Left forelimb (tissue), 1 donor: ENCODE measurements around the gene RHOB.

Experiments
- DNase-seq: peaks from one replicate; pipeline ENCODE4 v3.0.0-alpha.2; 2018; ENCODE audit warnings: low spot score

The RHOB gene

DNA sequence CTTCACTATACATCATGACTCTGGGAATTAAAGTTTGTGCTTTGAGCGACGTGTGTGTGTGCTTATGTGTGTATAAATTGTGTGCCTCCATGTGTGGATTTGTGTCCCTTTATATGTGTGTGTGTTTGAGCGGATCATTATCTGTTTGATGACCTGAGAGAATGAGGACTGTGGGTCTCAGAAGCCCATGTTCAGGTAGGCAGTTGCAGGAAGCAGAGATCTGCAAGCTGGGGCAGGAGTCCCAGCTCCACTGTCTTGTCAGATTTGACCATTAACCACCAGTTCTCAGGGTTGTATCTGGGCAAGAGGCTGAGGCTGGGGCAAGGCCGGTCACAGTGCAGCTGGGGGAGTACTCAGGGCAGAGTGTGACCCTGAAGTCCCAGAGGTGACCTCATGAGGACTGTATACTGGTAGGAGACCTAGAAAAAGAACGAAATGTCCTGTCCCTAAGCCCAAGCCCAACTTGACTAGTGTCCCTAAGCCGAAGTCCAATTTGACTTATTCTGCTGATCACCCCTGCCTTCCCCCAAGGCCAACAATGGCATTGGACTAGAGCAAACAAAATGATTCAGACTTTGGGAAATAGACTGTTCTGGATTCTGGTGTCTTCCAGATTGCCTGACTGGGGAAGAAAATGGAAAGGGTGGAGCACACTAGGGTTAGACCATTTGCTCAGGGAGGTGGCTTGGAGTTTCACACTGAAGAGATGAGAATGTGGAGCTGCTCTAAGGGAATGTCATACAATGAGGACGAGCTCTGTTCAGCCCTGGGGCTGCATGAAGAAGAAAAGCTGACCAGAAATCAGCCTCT lies 28.1 kb downstream of the RHOB start:
- DNase-seq: peak; percentile 44

DNA sequence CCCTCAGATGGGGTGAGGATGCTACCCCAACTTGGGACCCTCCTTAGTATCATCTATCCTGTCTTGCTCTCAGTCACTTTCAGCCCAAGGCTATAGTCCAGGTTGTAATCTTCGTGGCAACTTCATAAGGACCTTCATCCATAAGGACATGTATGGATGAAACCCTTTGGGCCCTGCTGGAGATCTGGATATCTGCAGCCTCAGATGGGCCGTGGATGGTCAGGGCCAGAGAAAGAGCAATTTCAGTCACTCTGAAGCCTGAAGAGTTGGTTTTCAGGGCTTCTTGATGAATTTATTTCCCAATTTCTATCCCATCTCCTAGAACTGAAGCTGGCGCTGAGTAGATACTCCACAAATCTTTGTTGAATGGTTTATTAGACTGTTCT lies 28.7 kb downstream of the RHOB start:
- peak; percentile 38 for DNase-seq

DNA sequence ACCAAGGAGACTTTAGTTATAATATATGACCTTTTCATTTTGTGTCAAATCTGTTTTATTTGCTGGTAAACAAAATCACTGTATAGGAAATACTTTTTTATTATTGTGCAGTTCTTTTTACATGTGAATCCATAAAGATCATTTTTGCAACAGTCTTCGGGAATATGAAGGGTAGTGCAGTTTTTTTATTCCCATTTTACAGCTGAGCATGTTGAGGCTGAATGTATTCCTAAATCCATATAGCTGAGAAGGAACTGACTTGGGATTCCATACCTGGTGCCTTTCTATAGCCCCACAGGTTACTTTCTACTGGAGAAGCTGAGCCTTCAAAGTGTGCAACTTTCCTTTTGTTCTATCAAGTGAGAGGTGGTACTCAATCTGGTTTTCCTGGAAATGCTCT lies 29.6 kb downstream of the RHOB start:
- no peak for DNase-seq

DNA sequence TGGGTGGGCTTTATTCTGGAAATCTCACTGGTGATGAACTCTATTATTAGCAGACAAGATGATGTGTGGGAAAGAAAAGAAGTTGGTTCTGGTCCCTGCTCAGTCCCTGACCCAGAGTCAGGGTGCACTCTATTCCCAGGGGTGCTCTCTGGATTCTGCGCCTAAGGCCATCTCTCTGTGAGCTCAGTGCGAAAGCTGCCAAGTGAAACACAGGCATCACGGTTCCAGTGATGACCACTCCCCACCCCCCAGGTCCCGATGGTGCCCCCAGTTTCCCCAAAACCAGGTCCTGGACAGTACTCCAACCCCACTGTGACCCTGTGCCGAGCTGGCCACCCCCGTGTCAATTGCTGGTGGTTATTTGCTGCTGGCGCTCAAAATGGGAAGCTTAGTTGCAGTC lies 30.1 kb downstream of the RHOB start:
- DNase-seq: peak; percentile 52

DNA sequence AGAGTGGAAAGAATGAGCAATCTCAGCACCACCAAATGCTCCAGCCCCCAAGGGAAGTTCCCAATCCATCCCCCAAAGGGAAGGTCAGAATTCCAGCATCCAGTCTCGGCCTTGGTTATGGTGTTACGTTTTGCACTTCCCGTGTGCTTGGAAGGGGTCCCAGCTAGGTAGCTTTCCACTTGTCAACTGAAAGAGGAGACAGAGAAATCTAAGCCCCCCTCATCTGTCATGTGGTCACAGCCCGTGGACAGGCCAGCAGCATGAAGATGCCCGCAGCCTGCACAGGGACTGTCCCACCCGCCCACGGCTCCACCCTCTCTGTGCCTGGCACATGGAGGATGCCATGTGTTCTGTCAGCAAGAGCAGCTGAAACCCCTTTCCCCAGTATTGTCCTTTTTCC lies 32.1 kb downstream of the RHOB start:
- DNase-seq: peak; percentile 47

DNA sequence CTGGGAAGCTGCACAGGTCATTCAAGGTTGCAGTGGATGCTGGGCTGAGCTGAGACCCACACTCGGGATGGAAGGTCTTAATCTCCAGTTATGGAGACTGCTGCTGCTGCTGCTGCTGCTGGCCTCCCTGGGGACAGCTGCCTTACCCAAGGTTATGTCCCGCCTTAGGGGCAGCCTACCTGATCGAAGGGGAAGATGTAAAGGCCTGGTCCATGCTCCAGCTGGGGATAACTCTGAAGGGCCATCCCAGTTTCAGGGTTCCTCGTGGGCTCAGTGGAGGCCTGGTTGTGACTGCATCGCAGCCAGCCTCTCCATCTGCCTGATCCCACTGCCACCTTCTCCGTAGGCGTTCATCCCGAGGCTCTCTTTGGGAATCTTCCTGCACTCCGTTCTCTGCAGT lies 33.0 kb downstream of the RHOB start:
- DNase-seq: peak; percentile 49

DNA sequence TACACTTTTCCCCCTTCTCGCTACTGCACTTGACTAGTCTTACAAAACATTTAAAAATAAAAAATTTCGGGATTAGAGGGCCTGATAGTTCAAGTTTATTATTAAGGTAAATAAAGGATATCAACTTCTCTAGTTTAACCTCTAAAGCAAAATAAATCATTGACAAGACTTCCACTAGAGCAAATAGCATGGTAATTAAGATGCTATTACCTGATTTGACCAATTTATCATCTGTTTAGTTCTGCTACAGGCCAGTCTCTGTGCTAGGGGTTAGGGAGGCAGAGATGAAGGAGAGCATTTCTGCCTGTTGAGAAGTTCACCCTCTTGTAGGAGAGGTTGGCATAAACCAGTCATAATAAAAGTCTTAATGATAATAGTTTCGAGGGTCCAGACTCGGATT lies 34.0 kb downstream of the RHOB start:
- DNase-seq: no peak

DNA sequence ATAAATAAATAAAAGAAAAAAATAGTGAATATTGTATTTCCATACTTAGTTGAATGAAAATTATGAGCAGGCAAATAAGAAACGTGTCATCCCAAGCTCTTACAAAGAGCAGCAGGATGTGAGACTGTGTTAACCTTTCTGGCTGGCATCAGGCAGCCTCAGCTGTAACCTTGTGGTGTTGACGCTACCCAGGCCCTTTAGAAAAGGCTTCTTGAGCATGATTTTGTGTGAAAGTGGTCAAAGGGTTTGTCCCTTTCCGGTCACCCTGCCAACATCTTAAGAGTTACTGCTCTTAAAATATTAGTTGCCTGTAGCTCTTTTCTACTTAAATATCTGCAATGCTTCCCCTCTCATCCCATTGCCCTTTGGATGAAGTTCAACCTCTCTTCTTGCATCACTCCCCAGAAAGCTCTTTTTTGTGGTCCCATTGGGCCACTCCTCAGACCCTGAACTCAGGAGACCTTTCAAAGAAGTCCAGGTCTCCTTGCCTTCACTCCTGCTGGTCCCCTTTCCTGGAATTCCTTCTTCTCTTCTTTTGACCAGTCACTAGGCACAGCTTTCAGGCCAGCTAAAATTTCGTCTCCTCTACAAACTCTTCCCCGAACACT lies 35.0 kb downstream of the RHOB start:
- DNase-seq: peak; percentile 25

DNA sequence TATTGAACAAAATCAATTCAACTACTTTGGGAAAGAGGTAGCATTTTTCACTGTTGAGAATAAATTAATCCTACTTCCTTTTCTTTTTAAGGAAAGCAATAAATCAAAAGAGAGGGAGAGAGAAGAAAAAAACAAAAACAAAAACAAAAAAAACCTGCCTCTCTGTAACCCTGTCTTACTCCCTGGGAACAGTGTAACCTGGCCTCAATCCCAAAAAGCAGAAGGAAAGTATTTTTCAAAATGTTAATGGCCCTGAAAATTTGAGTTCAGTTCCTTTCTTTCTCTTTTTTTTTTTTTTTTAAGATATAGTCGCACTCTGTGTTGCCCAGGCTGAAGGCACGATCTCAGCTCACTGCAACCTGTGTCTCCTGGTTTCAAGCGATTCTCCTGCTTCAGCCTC lies 35.9 kb downstream of the RHOB start:
- no peak for DNase-seq

DNA sequence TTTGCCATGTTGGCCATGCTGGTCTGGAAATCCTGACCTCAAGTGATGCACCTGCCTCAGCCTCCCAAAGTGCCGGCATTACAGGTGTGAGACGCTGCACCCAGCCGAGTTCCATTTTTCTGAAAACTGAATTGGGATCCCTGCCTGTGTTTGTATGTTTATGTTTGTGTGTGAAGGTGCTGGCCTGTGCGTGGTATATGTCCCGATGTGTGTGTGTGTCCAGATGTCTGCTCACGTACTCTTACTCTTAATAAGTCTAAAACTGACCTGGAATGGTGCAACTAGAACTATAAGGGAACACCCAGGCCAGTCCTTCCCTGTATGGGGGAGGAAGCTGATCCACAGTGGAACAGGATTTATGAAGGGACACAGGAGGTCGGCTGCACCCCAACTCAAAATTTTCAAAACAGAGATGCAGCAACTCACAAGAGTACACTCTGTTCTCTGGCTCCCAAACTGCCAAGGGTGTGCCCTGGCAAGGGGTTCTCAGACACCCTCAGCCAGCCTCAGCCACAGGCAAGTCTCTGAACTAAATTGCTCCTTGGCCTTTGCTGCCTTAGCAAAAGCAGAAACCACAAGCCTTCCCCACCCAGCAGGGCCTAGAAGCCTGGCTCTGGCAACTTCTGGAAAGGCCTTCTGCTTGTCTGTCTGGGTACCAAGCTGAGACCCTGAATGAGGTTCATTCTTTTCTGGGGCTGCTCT lies 36.5 kb downstream of the RHOB start:
- DNase-seq: peak; percentile 64

DNA sequence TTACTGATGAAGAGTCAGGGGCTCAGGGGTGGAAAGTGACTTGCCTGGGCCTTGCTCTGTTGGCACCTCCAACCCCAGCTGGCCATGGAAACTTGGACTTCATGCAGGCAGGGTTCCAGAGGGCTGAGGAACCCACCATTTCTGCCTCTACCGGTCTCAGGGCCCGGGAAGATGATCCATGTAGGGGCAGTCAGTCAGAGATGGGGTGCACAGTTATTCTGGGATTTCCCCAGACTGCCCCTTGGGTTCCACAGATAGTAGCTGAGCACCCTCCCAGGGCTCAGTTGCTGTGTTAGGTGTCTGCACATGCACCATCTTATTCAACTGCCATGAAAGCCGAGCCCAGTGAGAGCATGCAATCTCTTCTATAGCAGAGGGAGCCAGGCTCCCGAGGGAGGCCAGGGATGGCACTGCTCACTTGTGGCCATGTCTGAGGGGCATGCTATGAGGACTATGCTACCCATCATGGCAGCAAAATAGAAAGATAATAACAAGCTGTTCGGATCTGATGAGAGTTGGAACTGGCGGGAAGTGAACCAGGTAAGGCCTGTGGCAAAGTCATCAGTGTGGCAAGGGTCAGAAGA lies 37.3 kb downstream of the RHOB start:
- DNase-seq: peak; percentile 46

DNA sequence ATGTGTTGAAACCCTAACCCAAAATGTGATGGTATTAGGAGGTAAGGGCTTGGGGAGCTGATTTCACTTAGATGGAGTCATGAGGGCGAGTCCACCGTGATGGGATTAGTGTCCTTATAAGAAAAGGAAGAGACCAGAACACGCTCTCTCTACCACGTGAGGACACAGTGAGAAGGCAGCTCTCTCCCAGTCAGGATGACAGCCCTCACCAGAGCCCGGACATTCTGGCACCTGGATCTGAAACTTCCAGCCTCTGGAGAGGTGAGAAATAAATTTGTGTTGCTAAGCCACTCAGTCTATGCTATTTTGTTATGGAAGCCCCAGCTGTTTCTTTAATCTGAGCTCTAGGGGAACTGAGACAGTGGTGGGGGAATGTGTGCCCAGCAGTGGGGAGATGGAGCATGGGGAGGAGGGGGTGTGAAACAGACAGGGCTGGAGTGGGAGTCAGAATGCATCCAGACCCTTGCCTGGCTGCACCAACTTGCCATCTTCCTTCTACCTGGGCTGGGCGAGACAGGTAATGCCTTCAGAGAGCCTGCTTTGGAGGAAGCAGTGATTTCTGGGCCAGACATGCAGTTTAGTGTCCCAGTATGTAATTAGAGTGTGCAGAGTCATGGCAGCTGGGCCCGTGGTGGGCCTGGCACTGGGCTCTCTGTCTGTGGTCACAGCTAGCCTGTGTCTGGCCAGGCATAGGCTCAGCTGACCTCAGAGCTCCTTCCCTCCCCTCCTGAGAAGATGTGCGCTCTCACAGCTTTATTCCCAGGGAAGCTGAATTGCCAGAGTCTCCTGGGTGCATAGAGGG lies 38.1 kb downstream of the RHOB start:
- peak; percentile 65 for DNase-seq

DNA sequence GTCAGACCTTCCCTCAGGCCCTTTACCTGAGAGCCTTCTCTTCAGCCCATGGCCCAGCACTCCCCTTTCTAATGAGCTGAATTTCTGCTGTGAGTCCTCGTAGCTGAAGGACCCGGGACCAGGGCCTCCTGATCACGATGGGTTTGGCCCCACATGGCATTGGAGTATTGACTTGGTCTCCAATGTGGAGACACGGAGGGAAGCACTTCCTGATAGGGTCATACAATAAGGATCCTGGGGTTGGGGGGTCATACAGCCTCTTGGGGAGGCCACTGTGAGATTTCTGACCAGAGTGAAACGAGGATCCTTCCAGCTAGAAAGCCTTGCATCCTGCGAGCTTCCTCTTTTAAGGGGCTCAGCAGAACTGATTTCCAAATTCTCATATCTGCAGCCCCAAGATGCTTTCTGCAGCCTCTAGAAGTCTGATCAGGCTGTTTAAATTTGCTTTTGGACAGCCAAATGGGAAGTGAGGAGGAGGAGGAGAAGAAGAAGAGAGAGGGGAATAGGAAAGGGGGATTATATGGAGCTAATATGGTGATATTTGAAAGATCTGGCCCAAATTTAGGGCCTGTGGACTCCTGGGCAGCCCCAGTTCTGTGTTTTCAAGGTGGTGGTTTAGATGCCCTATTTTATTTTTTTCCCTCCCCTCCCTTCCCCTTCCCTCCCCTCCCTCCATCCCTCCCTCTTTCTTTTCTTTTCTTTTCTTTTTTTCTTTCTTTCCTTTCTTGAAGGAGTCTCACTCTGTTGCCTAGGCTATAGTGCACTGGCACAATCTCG lies 38.9 kb downstream of the RHOB start:
- no peak for DNase-seq

DNA sequence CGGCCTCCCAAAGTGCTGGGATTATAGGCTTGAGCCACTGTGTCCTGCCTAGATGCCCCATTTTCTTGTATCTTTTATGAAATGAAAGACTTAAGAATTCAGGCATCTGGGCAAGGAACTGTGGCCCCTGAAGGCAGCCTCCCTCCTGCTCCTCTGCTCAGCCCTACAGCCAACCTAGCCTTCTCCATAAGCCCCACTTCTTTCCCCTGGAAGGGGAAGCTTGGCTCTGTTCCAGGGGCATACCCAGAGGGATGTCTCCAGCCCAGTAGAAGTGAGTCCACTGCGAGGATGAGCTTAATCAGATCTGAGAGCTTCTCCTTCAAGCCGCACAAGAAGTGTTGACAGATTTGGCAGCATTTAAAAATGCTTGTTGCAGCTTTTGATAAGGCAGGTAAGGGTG lies 39.7 kb downstream of the RHOB start:
- peak; percentile 59 for DNase-seq

DNA sequence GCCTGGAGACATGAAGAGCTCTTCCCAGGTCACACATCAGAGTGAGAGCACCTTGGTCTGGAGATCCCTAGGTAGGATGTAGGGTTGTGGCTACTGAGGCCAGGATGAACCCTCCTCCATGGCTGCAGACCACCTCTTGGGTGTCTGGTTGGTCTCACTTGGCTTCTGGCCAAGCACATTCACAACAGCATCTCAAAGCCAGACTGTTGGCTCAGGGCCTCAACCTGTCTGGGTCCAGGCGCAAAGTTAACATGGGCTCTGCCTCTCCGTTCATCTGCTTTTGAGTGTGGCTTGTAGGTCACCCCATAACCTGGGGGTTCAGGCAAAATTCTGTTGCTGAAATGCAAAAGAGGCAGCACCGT lies 40.1 kb downstream of the RHOB start:
- DNase-seq: peak; percentile 28

DNA sequence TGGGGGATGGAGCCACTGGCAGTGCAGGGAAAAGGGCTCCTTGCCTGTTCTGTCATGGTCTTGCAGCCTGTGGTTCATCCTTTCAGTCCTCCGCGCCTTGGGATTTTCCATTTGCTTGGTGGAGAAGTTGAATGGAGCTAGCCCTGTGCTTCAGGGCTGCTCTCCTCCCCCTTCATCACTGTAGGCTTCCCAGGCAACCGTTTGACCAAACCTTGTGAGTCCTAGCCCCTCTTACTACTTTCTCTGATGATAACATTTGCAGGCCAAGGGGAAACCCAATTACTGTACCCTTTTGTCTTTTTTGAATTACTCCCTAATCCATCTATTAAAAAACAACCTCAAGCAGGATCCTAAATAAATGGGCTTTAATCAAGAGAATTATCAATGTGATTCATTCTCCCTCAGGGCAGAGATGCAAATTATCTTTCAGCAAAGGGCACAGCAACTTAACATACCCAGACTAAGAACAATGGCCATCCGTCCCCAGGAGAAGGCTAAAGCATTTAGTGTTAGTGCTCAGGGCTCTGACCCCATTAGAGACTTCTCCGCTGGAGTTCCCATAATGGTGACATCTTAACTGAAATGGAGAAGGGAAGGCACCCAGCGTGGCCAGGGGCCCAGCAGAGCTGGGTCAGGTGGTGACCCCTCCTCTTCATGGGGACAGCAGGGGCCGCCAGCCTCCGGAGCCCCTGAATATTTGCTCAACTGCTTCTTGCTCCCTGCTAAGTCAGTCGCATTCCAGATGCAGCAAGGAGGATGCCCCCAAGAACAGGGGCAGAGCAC lies 40.7 kb downstream of the RHOB start:
- no peak for DNase-seq

DNA sequence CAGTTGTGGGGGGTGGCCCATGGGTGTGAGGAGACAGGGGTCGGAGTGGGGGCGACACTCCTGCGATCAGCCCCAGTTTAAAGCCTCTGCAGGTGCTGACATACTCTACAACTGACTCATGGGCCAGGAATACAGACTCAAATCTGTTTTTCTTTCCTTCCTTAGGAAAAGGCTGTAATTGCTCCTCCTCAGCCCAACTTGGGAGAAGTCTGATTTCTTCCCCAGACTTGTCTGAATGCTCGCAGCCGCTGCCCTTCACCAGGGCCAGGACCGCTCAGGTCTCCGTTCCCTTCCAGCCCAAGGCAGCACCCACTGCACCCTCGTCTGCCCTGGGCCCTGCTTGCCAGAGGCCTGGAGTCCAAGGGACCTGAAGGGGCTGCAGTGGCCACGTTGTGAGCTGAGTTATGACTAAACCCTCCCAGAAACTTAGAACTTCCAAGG lies 41.3 kb downstream of the RHOB start:
- peak; percentile 64 for DNase-seq

DNA sequence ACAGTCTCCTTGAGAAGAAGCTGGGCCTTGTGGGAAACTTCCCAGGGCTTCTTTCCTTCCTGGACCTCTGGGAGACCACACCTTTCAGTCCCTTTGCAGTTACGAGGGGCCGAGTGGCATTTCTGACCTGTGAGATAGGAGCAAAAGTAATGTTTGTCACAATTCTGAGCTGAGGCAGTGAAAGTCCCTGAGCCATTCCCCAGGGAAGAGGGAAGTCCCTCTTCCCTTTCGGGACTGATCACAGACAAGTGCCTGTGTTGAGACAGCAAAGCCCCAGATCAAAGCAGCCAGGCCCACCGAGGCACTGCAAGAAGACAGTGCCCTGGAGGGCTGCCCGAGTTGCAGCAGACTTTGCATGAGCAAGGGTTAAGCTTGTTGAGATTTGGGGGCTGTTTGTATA lies 41.9 kb downstream of the RHOB start:
- DNase-seq: peak; percentile 25

DNA sequence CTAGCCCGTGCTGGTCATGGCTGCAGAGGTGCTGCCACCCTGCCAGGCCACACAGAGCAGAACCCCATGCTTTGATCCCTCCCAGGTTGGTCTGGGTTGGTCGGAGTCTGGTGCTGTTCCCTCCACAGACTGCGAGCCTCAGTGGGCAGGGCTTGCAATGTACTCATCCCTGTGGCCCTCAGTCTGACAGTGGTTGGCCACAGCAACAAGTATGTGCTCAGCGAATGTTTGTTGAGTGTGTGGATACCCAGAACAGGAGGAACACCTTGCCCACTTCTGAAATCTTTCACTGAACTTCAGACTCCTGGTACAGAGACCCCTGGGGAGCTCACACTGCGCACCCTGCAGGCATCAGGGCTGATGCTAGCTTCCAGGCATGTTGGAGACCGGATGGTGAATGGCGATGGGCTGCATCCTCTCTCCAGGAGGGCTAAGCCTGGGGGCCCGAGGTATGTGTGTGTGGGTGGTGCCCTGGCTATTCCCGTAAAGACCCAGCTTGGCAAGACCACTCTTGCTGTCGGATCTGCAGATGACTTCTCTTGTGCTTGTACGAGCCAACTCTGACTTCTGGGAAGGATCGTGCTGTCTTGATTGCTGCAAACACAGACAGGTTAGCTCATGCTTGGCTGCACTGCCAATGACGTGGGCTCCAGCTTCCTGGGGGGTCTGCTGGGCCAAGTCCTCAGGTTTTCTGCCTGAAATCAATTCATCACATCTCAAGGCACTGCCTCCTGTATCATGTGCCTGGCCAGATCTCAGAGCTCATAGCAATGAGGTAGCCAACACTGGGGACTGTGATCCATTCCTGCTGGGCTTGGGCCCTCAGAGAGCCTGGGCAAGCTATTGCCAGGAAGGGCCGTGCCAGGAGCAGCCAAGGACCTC lies 43.7 kb downstream of the RHOB start:
- no peak for DNase-seq
